Neutrophil (primary cell): Measurements from ENCODE around the gene SLC44A4.
A peak's percentile ranks its signal among the peaks of the same experiment; 100 is the strongest.
"Not testable (repeated sequence)": the region's sequence is repeated elsewhere in the genome, so short reads cannot be mapped to it uniquely, and the experiment has no call there.

Experiments
- H3K27ac ChIP-seq: fragments of 200-600 bp; sonication (generic); 2 replicates; pipeline ENCODE4 v1.5.1; 2016; ENCODE audit warnings: mild to moderate bottlenecking, moderate library complexity
- H3K27me3 ChIP-seq: fragments of 200-600 bp; sonication (generic); 2 replicates; pipeline ENCODE4 v1.6.0; 2016; ENCODE audit warnings: mild to moderate bottlenecking
- H3K36me3 ChIP-seq: fragments of 200-600 bp; sonication (generic); 2 replicates; pipeline ENCODE4 v1.5.1; 2017
- H3K4me1 ChIP-seq, 2 experiments: fragments of 200-600 bp in 1 of 2; sonication (generic) in 1 of 2; 1 replicate in 1 of 2; 2 replicates in 1 of 2; pipeline versions ENCODE4 v1.5.1 to v1.6.1; 2013 to 2016; ENCODE audit warnings: low read depth in 1 of 2, low read length in 1 of 2, mild to moderate bottlenecking in 1 of 2, moderate library complexity in 1 of 2; ENCODE audit not compliant: control insufficient read depth in 1 of 2, insufficient read depth in 1 of 2
- H3K4me3 ChIP-seq, 2 experiments: fragments of 200-600 bp in 1 of 2; sonication (generic) in 1 of 2; 1 replicate in 1 of 2; 2 replicates in 1 of 2; pipeline ENCODE4 v1.5.1; 2013 to 2016; ENCODE audit warnings: low read depth in 1 of 2, low read length in 1 of 2, mild to moderate bottlenecking in 1 of 2, moderate library complexity in 1 of 2
- H3K9me3 ChIP-seq: fragments of 200-600 bp; sonication (generic); 2 replicates; pipeline ENCODE4 v1.5.1; 2016
- CTCF ChIP-seq: fragments of 200-600 bp; sonication (generic); IDR thresholded peaks from 2 replicates; pipeline ENCODE4 v1.5.1; 2016; ENCODE audit warnings: antibody characterized with exemption

Gene SLC44A4

GRCh38 chr6:31821301-31822035 is 57.3 kb downstream of the SLC44A4 start:
- H3K36me3 ChIP-seq: no peaks in the 10 kb centered on the region
- H3K4me1 ChIP-seq: peaks cover 76 to 86% of the 10 kb centered on the region in 2 experiments
- peak overlapping the region; percentile 90 for H3K27ac ChIP-seq
- no peak for TF ChIP-seq CTCF
- H3K27me3 ChIP-seq: no peaks in the 10 kb centered on the region
- peak overlapping the region; percentile 80 to 96 for H3K4me3 ChIP-seq
- no peaks in the 10 kb centered on the region for H3K9me3 ChIP-seq

GRCh38 chr6:31820399-31820798 is 58.4 kb downstream of the SLC44A4 start:
- Histone ChIP-seq H3K4me1 (peaks cover 67 to 75% of the 10 kb centered on the region in 2 experiments), H3K27ac (peak overlapping the region; percentile 90), H3K4me3 (peak overlapping the region; percentile 80 to 94)
- not testable (repeated sequence) for H3K36me3 ChIP-seq, H3K9me3 ChIP-seq, H3K27me3 ChIP-seq

- Histone ChIP-seq H3K36me3 (no peaks in the 10 kb centered on the region), H3K27ac (peak overlapping the region; percentile 29), H3K4me1 (peaks cover 65 to 71% of the 10 kb centered on the region in 2 experiments), H3K4me3 (peak overlapping the region; percentile 80 to 94), H3K9me3 (no peaks in the 10 kb centered on the region), H3K27me3 (no peaks in the 10 kb centered on the region)
- TF ChIP-seq CTCF: no peak
Observed at GRCh38 chr6:31819871-31820299, 58.9 kb downstream of the SLC44A4 start.

GRCh38 chr6:31817929-31818511 is 60.8 kb downstream of the SLC44A4 start:
- peak overlapping the region; percentile 80 to 94 for H3K4me3 ChIP-seq
- H3K4me1 ChIP-seq: peaks cover 65 to 68% of the 10 kb centered on the region in 2 experiments
- peak overlapping the region; percentile 91 for H3K27ac ChIP-seq
- H3K9me3 ChIP-seq, H3K27me3 ChIP-seq, H3K36me3 ChIP-seq: not testable (repeated sequence)

- not testable (repeated sequence) for H3K9me3 ChIP-seq, H3K36me3 ChIP-seq, H3K27me3 ChIP-seq
- Histone ChIP-seq H3K4me1 (peaks cover 65 to 68% of the 10 kb centered on the region in 2 experiments), H3K4me3 (peak overlapping the region; percentile 80 to 94), H3K27ac (peak overlapping the region; percentile 91)
Observed at GRCh38 chr6:31817133-31817928, 61.5 kb downstream of the SLC44A4 start.

- TF ChIP-seq CTCF: peak; percentile 9
- peaks cover 52 to 55% of the 10 kb centered on the region in 2 experiments for H3K4me1 ChIP-seq
- no peaks in the 10 kb centered on the region for H3K27me3 ChIP-seq
- peaks cover 16% of the 10 kb centered on the region for H3K36me3 ChIP-seq
- H3K27ac ChIP-seq: peak within 1 kb of the TSS; percentile 90
- H3K4me3 ChIP-seq: peak within 1 kb of the TSS; percentile 84 to 94
- H3K9me3 ChIP-seq: no peaks in the 10 kb centered on the region
Observed at GRCh38 chr6:31815025-31815838, 63.6 kb downstream of the SLC44A4 start, which contains the start of the genes HSPA1A and HSPA1L. TSS of gene HSPA1A (plus strand) at chr6:31815543. CDS start at chr6:31815757, 214 bp downstream. TSS of gene HSPA1L (minus strand) at chr6:31815283. CDS start at chr6:31811972, 3,311 bp downstream.
